Esophagus squamous epithelium (tissue), 4 donors: ENCODE results near the gene KRTAP12-3.

Experiments used
- POLR2A ChIP-seq, 4 donors: fragments of 450-650 bp; IDR thresholded peaks; one replicate each; pipeline ENCODE4 v1.6.1; 2017; ENCODE audit warnings: antibody characterized with exemption in 4 of 4, mild to moderate bottlenecking in 4 of 4, moderate library complexity in 3 of 4
- TF ChIP-seq, protein P1 (sequence below), 6 experiments: fragments of 450-650 bp in 4 of 6; fragments of 200-600 bp in 2 of 6; sonication (generic) in 2 of 6; IDR thresholded peaks; one replicate each; pipeline ENCODE4 v1.5.1; 2016 to 2019; ENCODE audit warnings: antibody characterized with exemption in 6 of 6, mild to moderate bottlenecking in 4 of 6, moderate library complexity in 4 of 6

DNA sequence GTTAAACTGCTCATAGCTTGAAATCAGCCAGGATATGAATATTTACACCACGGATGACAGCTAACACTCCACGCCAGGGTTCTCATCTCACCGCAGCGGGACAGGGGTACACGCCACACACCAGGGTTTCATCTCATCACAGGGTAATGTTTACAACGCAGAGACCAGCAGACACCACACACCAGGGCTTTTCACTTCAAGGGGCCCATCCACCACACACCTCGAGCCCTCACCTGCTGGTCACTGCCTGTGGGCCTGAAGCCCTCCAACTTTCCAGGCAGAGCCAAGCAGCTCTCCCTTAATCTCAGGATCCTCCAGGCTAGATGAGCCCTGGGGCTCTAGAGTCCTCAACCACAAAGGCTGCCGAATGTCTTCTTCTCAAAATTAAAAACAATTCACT lies 37.9 kb downstream of the KRTAP12-3 start:
- TF ChIP-seq, protein P1, sequence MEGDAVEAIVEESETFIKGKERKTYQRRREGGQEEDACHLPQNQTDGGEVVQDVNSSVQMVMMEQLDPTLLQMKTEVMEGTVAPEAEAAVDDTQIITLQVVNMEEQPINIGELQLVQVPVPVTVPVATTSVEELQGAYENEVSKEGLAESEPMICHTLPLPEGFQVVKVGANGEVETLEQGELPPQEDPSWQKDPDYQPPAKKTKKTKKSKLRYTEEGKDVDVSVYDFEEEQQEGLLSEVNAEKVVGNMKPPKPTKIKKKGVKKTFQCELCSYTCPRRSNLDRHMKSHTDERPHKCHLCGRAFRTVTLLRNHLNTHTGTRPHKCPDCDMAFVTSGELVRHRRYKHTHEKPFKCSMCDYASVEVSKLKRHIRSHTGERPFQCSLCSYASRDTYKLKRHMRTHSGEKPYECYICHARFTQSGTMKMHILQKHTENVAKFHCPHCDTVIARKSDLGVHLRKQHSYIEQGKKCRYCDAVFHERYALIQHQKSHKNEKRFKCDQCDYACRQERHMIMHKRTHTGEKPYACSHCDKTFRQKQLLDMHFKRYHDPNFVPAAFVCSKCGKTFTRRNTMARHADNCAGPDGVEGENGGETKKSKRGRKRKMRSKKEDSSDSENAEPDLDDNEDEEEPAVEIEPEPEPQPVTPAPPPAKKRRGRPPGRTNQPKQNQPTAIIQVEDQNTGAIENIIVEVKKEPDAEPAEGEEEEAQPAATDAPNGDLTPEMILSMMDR (IDR thresholded peaks at IDR 0.05): no peak
- TF ChIP-seq POLR2A (IDR thresholded peaks at IDR 0.05): no peak
